ENCODE data around the gene NUPR2.
"Not testable (repeated sequence)": the region's sequence is repeated elsewhere in the genome, so short reads cannot be mapped to it uniquely, and the experiment has no call there.

DNA sequence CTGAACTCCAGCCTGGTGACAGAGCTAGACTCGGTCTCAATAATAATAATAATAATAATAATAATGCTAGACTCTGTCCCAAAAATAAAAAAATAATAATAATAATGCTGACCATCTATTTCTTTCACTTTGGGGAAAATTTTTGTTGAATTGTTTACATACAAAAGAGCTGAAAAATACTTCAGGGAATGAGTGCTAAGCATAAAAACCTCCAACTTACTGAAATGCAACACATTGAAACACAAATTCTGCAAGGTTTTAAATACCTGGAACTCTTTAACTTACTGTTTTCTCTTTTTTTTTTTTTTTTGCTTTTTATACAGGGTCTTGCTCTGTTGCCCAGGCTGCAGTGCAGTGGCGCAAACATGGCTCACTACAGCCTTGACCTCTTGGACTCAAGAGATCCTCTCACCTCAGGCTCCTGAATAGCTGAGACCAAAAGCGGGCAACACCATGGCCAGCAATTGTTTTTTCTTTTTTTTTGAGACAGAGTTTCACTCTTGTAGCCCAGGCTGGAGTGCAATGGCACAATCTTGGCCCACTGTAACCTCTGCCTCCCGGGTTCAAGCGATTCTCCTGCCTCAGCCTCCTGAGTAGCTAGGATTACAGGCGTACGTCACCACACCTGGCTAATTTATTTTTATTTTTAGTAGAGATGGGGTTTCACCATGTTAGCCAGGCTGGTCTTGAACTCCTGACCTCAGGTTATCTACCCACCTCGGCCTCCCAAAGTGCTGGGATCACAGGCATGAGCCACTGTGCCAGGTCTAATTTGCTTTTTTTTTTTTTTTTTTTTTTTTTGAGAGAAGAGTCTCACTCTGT, 17.8 kb downstream of the NUPR2 start:
- TF ChIP-seq, protein P1, sequence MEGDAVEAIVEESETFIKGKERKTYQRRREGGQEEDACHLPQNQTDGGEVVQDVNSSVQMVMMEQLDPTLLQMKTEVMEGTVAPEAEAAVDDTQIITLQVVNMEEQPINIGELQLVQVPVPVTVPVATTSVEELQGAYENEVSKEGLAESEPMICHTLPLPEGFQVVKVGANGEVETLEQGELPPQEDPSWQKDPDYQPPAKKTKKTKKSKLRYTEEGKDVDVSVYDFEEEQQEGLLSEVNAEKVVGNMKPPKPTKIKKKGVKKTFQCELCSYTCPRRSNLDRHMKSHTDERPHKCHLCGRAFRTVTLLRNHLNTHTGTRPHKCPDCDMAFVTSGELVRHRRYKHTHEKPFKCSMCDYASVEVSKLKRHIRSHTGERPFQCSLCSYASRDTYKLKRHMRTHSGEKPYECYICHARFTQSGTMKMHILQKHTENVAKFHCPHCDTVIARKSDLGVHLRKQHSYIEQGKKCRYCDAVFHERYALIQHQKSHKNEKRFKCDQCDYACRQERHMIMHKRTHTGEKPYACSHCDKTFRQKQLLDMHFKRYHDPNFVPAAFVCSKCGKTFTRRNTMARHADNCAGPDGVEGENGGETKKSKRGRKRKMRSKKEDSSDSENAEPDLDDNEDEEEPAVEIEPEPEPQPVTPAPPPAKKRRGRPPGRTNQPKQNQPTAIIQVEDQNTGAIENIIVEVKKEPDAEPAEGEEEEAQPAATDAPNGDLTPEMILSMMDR (IDR thresholded peaks at IDR 0.05): not testable (repeated sequence)
- TF ChIP-seq POLR2A (IDR thresholded peaks at IDR 0.05): not testable (repeated sequence)

Data from lower leg skin (tissue), 3 donors.